IMR-90 (cell line): ENCODE results near the gene DRD5. TPM values are rescaled to one million over a fixed set of nuclear protein-coding genes. Genes with fewer than 3 reads are reported as not detected.

Experiments used
- ATAC-seq: fragments of 200-7000 bp; cut with Tn5 transposase; 2 replicates; pipeline ENCODE4 v1.9.1; 2020; ENCODE audit warnings: low read depth, mild to moderate bottlenecking, moderate library complexity
- BruUV-seq: library from RNA; stranded (reverse); fragments of 400-500 nt; replicated peaks from 2 replicates; lab custom pipeline; 2021; lab: Mats Ljungman, UMichigan
- CTCF ChIA-PET: fragments of 300-600 bp; formaldehyde crosslinking; extraction: SDS; loops from one replicate; lab custom pipeline; 2021; ENCODE audit warnings: antibody characterized with exemption; lab: Yijun Ruan, JAX
- POLR2A ChIA-PET: fragments of 300-600 bp; sonication (Branson Sonifier 250); formaldehyde crosslinking; loops from one replicate; lab custom pipeline; 2022; ENCODE audit warnings: antibody characterized with exemption; ENCODE audit not compliant: unreplicated experiment; lab: Charles Lee
- DNase-seq: peaks from one replicate; pipeline ENCODE4 v3.0.0; 2013
- H2AFZ ChIP-seq: replicated peaks from 2 replicates; pipeline ENCODE3; 2013; ENCODE audit warnings: low read length, mild to moderate bottlenecking; ENCODE audit not compliant: poor library complexity
- H2AK5ac ChIP-seq: 2 replicates; pipeline ENCODE4 v1.6.1; 2013; ENCODE audit warnings: low read depth, low read length, inconsistent platforms
- H2AK9ac ChIP-seq: replicated peaks from 2 replicates; pipeline ENCODE3; 2013; ENCODE audit warnings: mild to moderate bottlenecking, low read depth, low read length, moderate library complexity; ENCODE audit not compliant: poor library complexity
- H2BK120ac ChIP-seq: 2 replicates; pipeline ENCODE4 v1.6.1; 2013; ENCODE audit warnings: low read depth, low read length, inconsistent platforms
- H2BK15ac ChIP-seq: 3 replicates; pipeline ENCODE4 v1.6.1; 2013; ENCODE audit warnings: low read depth, low read length, inconsistent platforms
- H2BK20ac ChIP-seq: 2 replicates; pipeline ENCODE4 v1.6.1; 2013; ENCODE audit warnings: low read depth, mild to moderate bottlenecking, inconsistent platforms, low read length, moderate library complexity
- H2BK5ac ChIP-seq: 2 replicates; pipeline ENCODE4 v1.6.1; 2013; ENCODE audit warnings: mild to moderate bottlenecking, low read depth, low read length, inconsistent platforms; ENCODE audit not compliant: poor library complexity, severe bottlenecking
- H3K14ac ChIP-seq: replicated peaks from 2 replicates; pipeline ENCODE4 v1.6.1; 2013; ENCODE audit warnings: low read depth, low read length, inconsistent platforms
- H3K18ac ChIP-seq: 2 replicates; pipeline ENCODE4 v1.6.1; 2013; ENCODE audit warnings: low read depth, low read length, control low read depth
- H3K23ac ChIP-seq: 2 replicates; pipeline ENCODE4 v1.6.1; 2013; ENCODE audit warnings: low read depth, low read length, inconsistent platforms
- H3K27ac ChIP-seq: 2 replicates; pipeline ENCODE4 v1.5.1; 2013; ENCODE audit warnings: mild to moderate bottlenecking, control low read depth, low read length; ENCODE audit not compliant: insufficient read depth
- H3K27me3 ChIP-seq: 2 replicates; pipeline ENCODE4 v1.6.1; 2013; ENCODE audit warnings: low read length; ENCODE audit not compliant: control insufficient read depth, insufficient read depth
- H3K36me3 ChIP-seq: 2 replicates; pipeline ENCODE4 v1.6.1; 2013; ENCODE audit warnings: low read length, mixed read lengths; ENCODE audit not compliant: control insufficient read depth, insufficient read depth
- H3K4ac ChIP-seq: 2 replicates; pipeline ENCODE4 v1.6.1; 2013; ENCODE audit warnings: low read depth, low read length, inconsistent platforms
- H3K4me1 ChIP-seq: 2 replicates; pipeline ENCODE4 v1.6.1; 2013; ENCODE audit warnings: low read length, mixed read lengths; ENCODE audit not compliant: control insufficient read depth, insufficient read depth
- H3K4me2 ChIP-seq: 2 replicates; pipeline ENCODE4 v1.6.1; 2013; ENCODE audit warnings: low read depth, mild to moderate bottlenecking, control low read depth, low read length, moderate library complexity
- H3K4me3 ChIP-seq: 2 replicates; pipeline ENCODE4 v1.5.1; 2013; ENCODE audit warnings: low read depth, mild to moderate bottlenecking, control low read depth, low read length, moderate library complexity; ENCODE audit not compliant: insufficient read depth
- H3K56ac ChIP-seq: 2 replicates; pipeline ENCODE4 v1.6.1; 2013; ENCODE audit warnings: low read length, inconsistent platforms; ENCODE audit not compliant: insufficient read depth; ENCODE audit errors: extremely low read depth
- H3K79me1 ChIP-seq, 2 experiments: 2 replicates each; pipeline ENCODE4 v1.6.1; 2013; ENCODE audit warnings: low read length in 2 of 2, inconsistent platforms in 1 of 2, low read depth in 1 of 2
- H3K9ac ChIP-seq: 2 replicates; pipeline ENCODE4 v1.6.1; 2013; ENCODE audit warnings: low read depth, low read length, control low read depth
- H3K9me1 ChIP-seq: 2 replicates; pipeline ENCODE4 v1.6.1; 2013; ENCODE audit warnings: low read length, inconsistent platforms; ENCODE audit not compliant: insufficient read depth
- H3K9me3 ChIP-seq: 2 replicates; pipeline ENCODE4 v1.6.1; 2013; ENCODE audit warnings: low read length; ENCODE audit not compliant: control insufficient read depth, insufficient read depth
- H4K20me1 ChIP-seq: 2 replicates; pipeline ENCODE4 v1.6.1; 2013; ENCODE audit warnings: low read length, inconsistent platforms; ENCODE audit not compliant: insufficient read depth
- H4K5ac ChIP-seq: 2 replicates; pipeline ENCODE4 v1.6.1; 2013; ENCODE audit warnings: mild to moderate bottlenecking, low read depth, low read length, control low read depth
- H4K8ac ChIP-seq, 2 experiments: 2 replicates each; pipeline ENCODE4 v1.6.1; 2013; ENCODE audit warnings: low read depth in 2 of 2, low read length in 2 of 2, control low read depth in 1 of 2, inconsistent platforms in 1 of 2
- H4K91ac ChIP-seq: 2 replicates; pipeline ENCODE4 v1.6.1; 2013; ENCODE audit warnings: low read depth, low read length, inconsistent platforms; ENCODE audit not compliant: insufficient read depth
- POLR2A ChIP-seq: IDR thresholded peaks from 2 replicates; pipeline ENCODE4 v1.6.1; 2012; ENCODE audit warnings: mild to moderate bottlenecking, low read depth, low read length
- RAD21 ChIP-seq: IDR thresholded peaks from 2 replicates; pipeline ENCODE4 v1.6.1; 2012; ENCODE audit warnings: low read length, improper control_type of control experiment
- RFX5 ChIP-seq: IDR thresholded peaks from 2 replicates; pipeline ENCODE4 v1.8.0; 2012; ENCODE audit warnings: low read depth, mild to moderate bottlenecking, low read length, moderate library complexity
- WGBS, 2 experiments: methylation state at CpG; one replicate each; pipeline versions ENCODE4 v1.1.5 to v1.1.7; 2013; ENCODE audit warnings: missing lambda C conversion rate in 2 of 2; ENCODE audit not compliant: insufficient read length in 1 of 2; ENCODE audit errors: extremely low coverage in 2 of 2; 5-methylcytosine and 5-hydroxymethylcytosine counted together
- dilution Hi-C: fragments of 300-500 bp; cut with HindIII; formaldehyde crosslinking; loops from one replicate; pipeline ENCODE4 v1.14.3; 2018; ENCODE audit warnings: low sequenced_read_pairs; ENCODE audit not compliant: unreplicated experiment
- in situ Hi-C: fragments of 300-500 bp; cut with MboI; formaldehyde crosslinking; loops from 3 replicates; pipeline ENCODE4 v1.14.3; 2019; ENCODE audit warnings: low sequenced_read_pairs, inconsistent platforms, mixed read lengths
- intact Hi-C: fragments of 100-400 bp; cut with micrococcal nuclease; formaldehyde crosslinking; loops from 2 replicates; pipeline ENCODE4 v1.10.0; 2022
- polyA plus RNA-seq, 3 experiments: library from polyadenylated mRNA; depleted of rRNA; stranded (reverse); fragments of >200 nt; gene quantifications; 2 replicates each; pipeline ENCODE4 v1.2.3, GENCODE V29; 2012; ENCODE audit warnings: low replicate concordance in 1 of 3
- total RNA-seq: library from RNA; depleted of rRNA; stranded (reverse); fragments of >200 nt; gene quantifications from 2 replicates; pipeline ENCODE4 v1.2.3, GENCODE V29; 2012

The DRD5 gene
- total and polyA plus RNA-seq, 2 of the 4 experiments (the other 2 are of a cell fraction): not detected

GRCh38 chr4:9769321-9769720, 12.1 kb upstream of the DRD5 start:
- H3K9me3 ChIP-seq: no peaks in the 10 kb centered on the region
- no peak overlapping the region for H2BK15ac ChIP-seq
- in situ Hi-C loops: no loop called here
- TF ChIP-seq RFX5 (no peak), RAD21 (no peak), POLR2A (no peak)
- BruUV-seq: no TSS peak
- H2AK5ac ChIP-seq: no peak overlapping the region
- no peak overlapping the region for H3K9ac ChIP-seq
- no peak overlapping the region for H3K23ac ChIP-seq
- dilution Hi-C loops: no loop called here
- no peak overlapping the region for H4K91ac ChIP-seq
- no peak overlapping the region for H2BK5ac ChIP-seq
- H3K4ac ChIP-seq: no peak overlapping the region
- H3K14ac ChIP-seq: no peak overlapping the region
- DNase-seq: no peak
- no peak overlapping the region for H4K5ac ChIP-seq
- no peak overlapping the region for H2BK120ac ChIP-seq
- H3K4me2 ChIP-seq: no peak overlapping the region
- no peaks in the 10 kb centered on the region for H3K9me1 ChIP-seq
- no peak overlapping the region for H3K56ac ChIP-seq
- H3K36me3 ChIP-seq: no peaks in the 10 kb centered on the region
- CTCF ChIA-PET: no interaction called here
- H4K20me1 ChIP-seq: no peaks in the 10 kb centered on the region
- POLR2A ChIA-PET: no interaction called here
- intact Hi-C loops: loop anchor here (10.0 kb wide), 1 partner anchor 125 kb away; no protein-coding TSS in a partner anchor
- no peak overlapping the region for H2AFZ ChIP-seq
- no peaks in the 10 kb centered on the region for H3K27me3 ChIP-seq
- no peak for ATAC-seq
- H3K27ac ChIP-seq: no peak overlapping the region
- no peak overlapping the region for H3K4me3 ChIP-seq
- WGBS, 2 experiments: no CpG with 5 or more reads among the region's 1 CpG
- no peak overlapping the region for H2AK9ac ChIP-seq
- no peaks in the 10 kb centered on the region for H3K4me1 ChIP-seq
- no peak overlapping the region for H3K18ac ChIP-seq
- H2BK20ac ChIP-seq: no peak overlapping the region
- no peak overlapping the region for H4K8ac ChIP-seq
- H3K79me1 ChIP-seq: no peaks in the 10 kb centered on the region
